Measurements from ENCODE around the gene SYCP2.

GRCh38 chr20:59866338-59866737 lies 67.1 kb downstream of the SYCP2 start:
- TF ChIP-seq CTCF (IDR thresholded peaks at IDR 0.05) (no peak), POLR2A (IDR thresholded peaks at IDR 0.05) (no peak)
